Measurements from ENCODE around the gene DNAJC2. TPM values are rescaled to one million over a fixed set of nuclear protein-coding genes. Genes with fewer than 3 reads are reported as not detected.
"Not testable (repeated sequence)": the region's sequence is repeated elsewhere in the genome, so short reads cannot be mapped to it uniquely, and the experiment has no call there.

Gene DNAJC2
- total RNA-seq, 1 donor from 2014 or later = 12.9 TPM

- DNase-seq (ENCODE audit: missing footprints) (no peak), ATAC-seq (no peak)
- intact Hi-C loops (cut with DNase I) = no loop called here
Measured at GRCh38 chr7:103346396-103346795, 1.8 kb upstream of the DNAJC2 start.

GRCh38 chr7:103343758-103344452 lies 662 bp downstream of the DNAJC2 start:
- no peak for ATAC-seq
- no peak for DNase-seq (ENCODE audit: missing footprints)
- intact Hi-C loops (cut with DNase I) = loop anchor here (5.0 kb wide), 1 partner anchor 47 kb away; the partner anchor contains the start of gene PMPCB

DNA sequence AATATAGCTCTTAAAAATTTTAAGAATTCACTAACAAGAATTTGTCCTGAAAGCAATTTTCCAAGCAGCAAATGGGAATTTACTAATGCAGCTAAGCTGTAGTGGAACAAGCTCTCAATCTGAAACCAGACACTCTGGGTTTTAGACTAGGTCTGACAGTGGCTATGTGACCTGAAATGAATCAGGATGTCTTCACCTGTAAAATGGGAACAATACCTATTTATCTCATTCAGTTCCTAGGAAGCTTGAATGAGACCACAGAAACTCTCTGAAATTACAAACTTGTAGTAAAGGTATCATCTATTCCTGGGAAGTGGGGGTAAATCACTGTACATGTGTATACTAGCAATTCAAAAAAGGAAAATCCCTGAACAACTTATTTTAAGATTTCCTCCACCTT lies 1.2 kb downstream of the DNAJC2 start:
- ATAC-seq (no peak), DNase-seq (ENCODE audit: missing footprints) (no peak)
- intact Hi-C loops (cut with DNase I) = loop anchor here (5.0 kb wide), 1 partner anchor 46 kb away; the partner anchor contains the start of gene PMPCB

DNA sequence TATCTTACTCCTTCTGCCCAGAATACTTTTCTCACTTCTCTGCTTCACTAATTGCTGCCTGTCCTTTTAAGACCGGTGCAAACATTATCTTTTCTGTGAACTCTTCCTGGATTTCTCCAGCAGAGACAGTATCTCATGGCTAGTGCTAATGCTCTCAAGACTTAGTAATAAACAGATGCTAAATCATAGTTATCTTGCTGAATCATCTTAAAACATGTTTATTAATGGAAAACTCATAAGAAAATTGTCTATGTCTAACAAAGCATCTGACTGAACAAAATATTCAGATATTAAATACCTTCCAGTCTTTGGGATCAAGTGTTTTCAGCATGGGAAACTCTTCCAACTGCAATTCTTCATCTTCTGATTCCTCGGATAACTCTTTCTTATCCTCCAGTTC lies 3.1 kb downstream of the DNAJC2 start:
- ATAC-seq (no peak), DNase-seq (ENCODE audit: missing footprints) (no peak)
- intact Hi-C loops (cut with DNase I) = loop anchor here (5.0 kb wide), 1 partner anchor 44 kb away; the partner anchor contains the start of gene PMPCB

GRCh38 chr7:103338864-103339263 lies 5.7 kb downstream of the DNAJC2 start:
- DNase-seq (ENCODE audit: missing footprints) (no peak), ATAC-seq (no peak)
- intact Hi-C loops (cut with DNase I) = no loop called here

- ATAC-seq (no peak), DNase-seq (ENCODE audit: missing footprints) (no peak)
- intact Hi-C loops (cut with DNase I) = no loop called here
Measured at GRCh38 chr7:103336761-103337160, 7.8 kb downstream of the DNAJC2 start.

DNA sequence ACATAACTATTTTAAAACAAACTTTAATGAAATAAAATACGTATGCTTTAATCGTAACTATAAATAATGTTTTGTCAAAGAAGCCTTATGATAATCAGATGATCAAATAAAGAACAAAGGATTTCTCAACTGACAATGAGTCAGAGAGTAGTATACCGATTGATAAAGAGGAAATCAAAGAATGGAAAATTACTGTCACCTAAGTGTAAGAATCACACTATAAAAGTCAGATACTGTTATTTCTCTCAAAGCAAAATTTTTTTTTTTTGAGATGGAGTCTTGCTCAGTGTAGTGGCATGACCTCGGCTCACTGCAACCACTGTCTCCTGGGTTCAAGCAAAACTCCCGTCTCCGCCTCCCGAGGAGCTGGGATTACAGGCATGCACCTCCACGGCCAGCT lies 18.8 kb downstream of the DNAJC2 start:
- ATAC-seq (no peak), DNase-seq (ENCODE audit: missing footprints) (no peak)
- intact Hi-C loops (cut with DNase I) = no loop called here

DNA sequence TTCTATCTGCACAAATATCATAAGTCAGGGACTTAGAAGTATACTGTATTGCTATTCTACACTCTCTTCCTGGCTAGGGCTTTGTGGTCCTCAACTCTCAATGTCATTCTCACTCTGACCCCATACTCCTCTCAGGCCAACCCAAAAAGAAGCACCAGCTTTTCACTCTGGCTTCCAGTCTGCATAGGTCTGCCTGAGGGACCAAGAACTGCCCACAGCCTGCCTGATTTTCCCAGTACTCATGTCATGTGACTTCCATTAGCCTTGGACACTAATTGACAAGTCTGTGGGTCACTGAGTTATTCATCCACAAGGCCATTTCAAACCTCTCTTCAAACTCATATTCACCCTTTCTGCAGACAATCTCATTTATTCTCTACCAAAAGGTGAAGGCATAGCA lies 27.6 kb downstream of the DNAJC2 start:
- intact Hi-C loops (cut with DNase I) = loop anchor here (5.0 kb wide), 1 partner anchor 45 kb away; no protein-coding TSS in a partner anchor
- ATAC-seq (no peak), DNase-seq (ENCODE audit: missing footprints) (no peak)

- ATAC-seq = no peak
Measured at GRCh38 chr7:103316380-103316941, 28.1 kb downstream of the DNAJC2 start.

DNA sequence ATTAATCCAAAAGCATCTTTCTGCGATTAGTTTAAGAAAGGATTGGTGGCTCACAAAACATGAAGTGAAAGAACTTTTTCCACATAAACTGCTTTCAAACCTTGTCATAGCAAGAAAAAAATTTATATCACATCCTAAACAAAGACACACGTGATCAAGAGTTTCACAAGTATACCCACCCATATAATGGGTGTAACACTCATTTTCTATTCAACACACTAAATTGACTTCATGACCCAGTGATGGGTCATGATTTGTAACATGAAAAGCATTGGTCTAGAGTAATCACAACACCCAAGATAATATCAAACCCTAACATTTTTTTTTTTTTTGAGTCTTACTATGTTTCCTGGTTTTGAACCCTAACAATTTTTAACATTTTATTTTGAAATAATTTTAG lies 29.7 kb downstream of the DNAJC2 start:
- intact Hi-C loops (cut with DNase I) = loop anchor here (5.0 kb wide), 2 partner anchors 37 to 47 kb away; no protein-coding TSS in a partner anchor
- no peak for ATAC-seq
- no peak for DNase-seq (ENCODE audit: missing footprints)

More at GRCh38 chr7:103316380-103316941, 28.1 kb downstream of the DNAJC2 start:
- no peak for DNase-seq (ENCODE audit: missing footprints)
- intact Hi-C loops (cut with DNase I) = loop anchor here (5.0 kb wide), 1 partner anchor 46 kb away; no protein-coding TSS in a partner anchor

DNA sequence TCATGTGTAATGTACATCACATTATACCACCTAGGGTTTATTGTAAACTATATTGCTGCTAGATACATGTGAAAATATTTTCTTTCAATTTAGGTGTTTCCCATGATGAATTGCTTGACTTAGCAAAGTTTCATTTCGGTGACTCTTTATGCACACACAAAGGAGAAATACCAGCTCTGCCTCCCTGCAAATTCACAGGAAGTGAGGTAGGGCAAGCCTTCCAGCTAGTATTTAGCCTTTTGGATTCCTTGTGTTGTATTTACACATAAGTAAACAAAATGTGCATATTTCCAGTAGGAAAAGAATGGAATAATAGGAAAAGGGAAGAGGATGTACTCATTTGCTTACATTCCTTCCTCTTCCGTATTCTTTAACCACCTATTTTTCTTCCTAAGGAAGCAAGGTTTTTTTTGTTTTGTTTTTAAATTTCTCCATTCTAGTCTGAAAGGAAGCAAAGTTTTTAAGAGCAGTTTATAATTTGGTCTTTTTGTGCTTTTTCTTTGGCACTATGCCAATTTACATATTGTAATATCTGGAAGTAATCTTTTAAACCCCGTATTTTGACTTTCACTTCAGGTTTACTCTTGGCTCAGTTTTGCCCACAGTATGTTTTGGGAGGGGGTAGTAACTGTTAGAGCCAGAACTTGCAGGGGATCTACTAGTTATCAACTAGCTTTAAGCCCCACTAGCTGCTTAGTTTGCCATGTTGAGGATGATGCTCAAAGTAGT lies 36.9 kb downstream of the DNAJC2 start:
- ATAC-seq (no peak), DNase-seq (ENCODE audit: missing footprints) (no peak)
- intact Hi-C loops (cut with DNase I) = no loop called here

DNA sequence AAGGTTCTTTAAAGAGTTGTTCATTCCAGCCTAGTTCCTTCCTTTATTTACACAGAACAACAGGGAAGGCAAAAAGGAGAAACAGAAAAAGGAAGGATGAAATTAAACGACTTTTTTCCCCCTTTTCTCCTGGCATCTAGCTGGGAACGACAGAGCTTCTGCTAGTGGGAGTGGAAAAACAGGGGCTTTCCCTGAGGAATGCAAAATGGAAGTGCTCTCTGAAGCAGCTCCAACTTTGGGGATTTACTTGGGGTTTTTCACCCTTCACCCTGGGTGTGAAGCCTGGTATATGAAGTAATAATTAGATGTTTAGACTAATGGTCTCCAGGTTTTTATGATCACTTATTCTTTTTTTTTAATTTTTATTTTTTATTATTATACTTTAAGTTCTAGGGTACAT lies 43.1 kb downstream of the DNAJC2 start:
- DNase-seq (ENCODE audit: missing footprints) (no peak), ATAC-seq (no peak)
- intact Hi-C loops (cut with DNase I) = no loop called here

- DNase-seq (ENCODE audit: missing footprints) (no peak), ATAC-seq (no peak)
- intact Hi-C loops (cut with DNase I) = loop anchor here (5.0 kb wide), 1 partner anchor 43 kb away; the partner anchor contains the start of gene DNAJC2
Measured at GRCh38 chr7:103299660-103300059, 44.9 kb downstream of the DNAJC2 start.

- DNase-seq (ENCODE audit: missing footprints) (no peak), ATAC-seq (no peak)
- intact Hi-C loops (cut with DNase I) = loop anchor here (5.0 kb wide), 1 partner anchor 44 kb away; the partner anchor contains the start of gene DNAJC2
Measured at GRCh38 chr7:103297837-103298179, 46.8 kb downstream of the DNAJC2 start.

- peak; percentile 99 for DNase-seq (ENCODE audit: missing footprints)
- intact Hi-C loops (cut with DNase I) = loop anchor here (5.0 kb wide), 1 partner anchor 45 kb away; the partner anchor contains the start of gene DNAJC2
- peak; percentile 98 for ATAC-seq
Measured at GRCh38 chr7:103296901-103297836, 47.4 kb downstream of the DNAJC2 start, which contains the start of gene PMPCB. TSS of gene PMPCB (plus strand) at chr7:103297435. CDS start at chr7:103297460, 25 bp downstream.

GRCh38 chr7:103293526-103293925 lies 51.0 kb downstream of the DNAJC2 start:
- intact Hi-C loops (cut with DNase I) = no loop called here
- ATAC-seq (no peak), DNase-seq (ENCODE audit: missing footprints) (no peak)

- DNase-seq (ENCODE audit: missing footprints) (no peak), ATAC-seq (no peak)
- intact Hi-C loops (cut with DNase I) = no loop called here
Measured at GRCh38 chr7:103292122-103292521, 52.4 kb downstream of the DNAJC2 start.

- intact Hi-C loops (cut with DNase I); DNase-seq (ENCODE audit: missing footprints); ATAC-seq: not testable (repeated sequence)
Measured at GRCh38 chr7:103282802-103283427, 61.7 kb downstream of the DNAJC2 start.
